ENCODE results near the gene DGLUCY. TPM values are rescaled to one million over a fixed set of nuclear protein-coding genes. Genes with fewer than 3 reads are reported as not detected.
"Not testable (repeated sequence)": the region's sequence is repeated elsewhere in the genome, so short reads cannot be mapped to it uniquely, and the experiment has no call there.

DGLUCY gene, protein sequence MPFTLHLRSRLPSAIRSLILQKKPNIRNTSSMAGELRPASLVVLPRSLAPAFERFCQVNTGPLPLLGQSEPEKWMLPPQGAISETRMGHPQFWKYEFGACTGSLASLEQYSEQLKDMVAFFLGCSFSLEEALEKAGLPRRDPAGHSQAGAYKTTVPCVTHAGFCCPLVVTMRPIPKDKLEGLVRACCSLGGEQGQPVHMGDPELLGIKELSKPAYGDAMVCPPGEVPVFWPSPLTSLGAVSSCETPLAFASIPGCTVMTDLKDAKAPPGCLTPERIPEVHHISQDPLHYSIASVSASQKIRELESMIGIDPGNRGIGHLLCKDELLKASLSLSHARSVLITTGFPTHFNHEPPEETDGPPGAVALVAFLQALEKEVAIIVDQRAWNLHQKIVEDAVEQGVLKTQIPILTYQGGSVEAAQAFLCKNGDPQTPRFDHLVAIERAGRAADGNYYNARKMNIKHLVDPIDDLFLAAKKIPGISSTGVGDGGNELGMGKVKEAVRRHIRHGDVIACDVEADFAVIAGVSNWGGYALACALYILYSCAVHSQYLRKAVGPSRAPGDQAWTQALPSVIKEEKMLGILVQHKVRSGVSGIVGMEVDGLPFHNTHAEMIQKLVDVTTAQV
- 10 to 100 TPM in 11 of 12 donors, not detected in 1; 21.4 to 54.9 (median 26.8) TPM for polyA plus RNA-seq (ENCODE audit: insufficient read length in 12 of 12)
- long read RNA-seq, donor 1, partial matches to known transcripts, result 0 of 2 reads
- long read RNA-seq, donor 1, other reads (novel, unspliced or antisense), result 0 of 2 reads
- long read RNA-seq, donor 2, partial matches to known transcripts, result 0 of 4 reads
- long read RNA-seq, donor 2, other reads (novel, unspliced or antisense), result 0 of 4 reads
- long read RNA-seq, donor 3, partial matches to known transcripts, result 6 of 7 reads
- long read RNA-seq, donor 3, other reads (novel, unspliced or antisense), result 0 of 7 reads
- long read RNA-seq, donor 4, result 0 reads
- long read RNA-seq, donor 5, result 0 reads
- long read RNA-seq, donor 6, partial matches to known transcripts, result 5 of 5 reads
- long read RNA-seq, donor 6, other reads (novel, unspliced or antisense), result 0 of 5 reads
- long read RNA-seq, donor 7, partial matches to known transcripts, result 0 of 1 reads
- long read RNA-seq, donor 7, other reads (novel, unspliced or antisense), result 0 of 1 reads
- long read RNA-seq, donor 8, partial matches to known transcripts, result 0 of 1 reads
- long read RNA-seq, donor 8, other reads (novel, unspliced or antisense), result 0 of 1 reads
- long read RNA-seq, donor 9, result 0 reads
- long read RNA-seq, donor 10, partial matches to known transcripts, result 0 of 1 reads
- long read RNA-seq, donor 10, other reads (novel, unspliced or antisense), result 0 of 1 reads
- long read RNA-seq, donor 11, partial matches to known transcripts, result 0 of 2 reads
- long read RNA-seq, donor 11, other reads (novel, unspliced or antisense), result 0 of 2 reads

DNA sequence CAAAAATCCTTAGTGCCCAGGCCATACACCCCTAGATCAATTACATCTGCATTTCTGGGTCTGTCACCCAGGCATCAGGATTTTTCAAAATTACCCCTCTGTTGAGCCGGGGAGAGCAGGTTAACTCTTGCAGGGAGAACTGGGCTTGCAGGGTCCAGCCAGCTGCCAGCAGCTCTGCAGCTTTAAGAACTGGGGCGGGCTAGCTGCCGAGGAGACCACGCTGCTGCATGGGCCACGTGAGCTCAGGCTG, at the start of gene DGLUCY:
Gene DGLUCY (plus strand): TSS at position 245 of the 250 bp plus-strand sequence. CDS start 46,222 bp downstream, outside the sequence.
- DNase-seq, result peak; percentile 86

DNA sequence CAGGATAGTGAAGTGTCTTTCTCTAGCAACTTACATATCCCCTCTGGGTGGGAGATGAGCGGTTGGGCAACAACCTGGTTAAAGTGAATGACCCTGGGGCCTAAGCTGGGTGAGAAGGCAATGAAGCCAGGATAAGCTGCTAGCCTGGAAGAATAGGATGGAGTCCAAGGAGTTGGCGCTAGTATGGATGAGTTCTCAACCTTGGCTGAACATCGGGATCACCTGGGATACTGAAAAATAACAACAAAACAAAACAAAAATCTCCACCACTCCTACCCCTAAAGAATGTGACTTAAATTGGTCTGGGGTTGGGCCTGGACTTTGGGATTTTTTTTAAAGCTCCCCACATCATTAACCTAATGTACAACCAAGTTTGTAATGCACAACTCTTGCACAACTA, 48.6 kb upstream of the DGLUCY start:
- peak; percentile 75 for DNase-seq

DNA sequence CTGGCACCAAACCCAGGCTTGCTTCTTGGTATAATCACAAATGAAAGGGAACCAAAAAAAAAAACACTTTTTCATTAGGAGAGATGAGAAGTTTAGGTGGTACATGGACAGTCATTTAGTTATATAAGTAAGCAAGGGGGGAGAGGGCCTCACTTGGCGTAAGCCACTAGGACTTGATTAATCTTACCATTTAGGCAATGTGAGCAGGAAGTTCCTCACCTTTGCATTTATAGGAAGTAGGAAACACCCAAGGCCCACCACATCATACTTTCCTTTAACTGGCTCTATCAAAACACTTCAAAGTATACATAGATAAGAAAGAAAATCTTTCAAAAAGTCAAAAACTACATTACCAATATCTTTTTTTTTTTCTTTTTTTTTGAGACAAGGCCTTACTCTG, 46.7 kb upstream of the DGLUCY start:
- DNase-seq, result no peak

DNA sequence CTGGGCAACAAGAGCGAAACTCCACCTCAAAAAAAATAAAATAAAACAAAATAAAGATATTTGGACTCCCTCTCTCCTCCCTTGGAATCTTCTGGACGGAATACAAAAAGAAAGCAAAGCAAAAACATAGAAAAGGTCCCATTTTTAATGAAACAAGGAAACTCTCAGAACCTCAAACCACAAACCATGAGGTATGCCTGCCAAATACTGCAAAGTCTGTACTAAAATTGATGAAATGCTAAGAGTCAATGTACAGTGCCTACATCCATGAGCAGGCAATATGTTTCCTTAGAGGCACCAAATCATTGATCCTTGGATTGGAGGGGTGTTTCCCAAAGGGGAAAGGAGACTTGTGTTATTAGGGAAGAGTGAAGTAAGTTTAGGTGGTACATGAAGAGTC, 45.2 kb upstream of the DGLUCY start:
- no peak for DNase-seq

DNA sequence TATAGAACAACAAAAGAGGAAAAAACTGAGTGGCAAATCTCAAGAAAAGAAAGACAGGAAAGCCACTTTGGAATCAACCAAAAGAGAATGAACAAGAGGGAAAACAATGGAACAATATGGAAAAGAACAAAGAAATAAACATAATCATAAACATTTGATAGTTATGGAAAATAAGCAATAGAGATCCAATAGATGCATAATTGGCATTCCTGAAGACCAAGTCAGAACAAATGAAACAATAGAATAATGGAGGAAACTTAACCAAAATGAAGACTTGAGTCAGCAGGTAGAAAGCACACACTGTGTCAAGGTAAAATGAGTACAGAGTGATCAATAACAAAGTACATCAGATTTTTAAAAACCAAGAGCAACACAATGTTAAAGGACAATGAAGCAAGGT, 43.3 kb upstream of the DGLUCY start:
- no peak for DNase-seq

DNA sequence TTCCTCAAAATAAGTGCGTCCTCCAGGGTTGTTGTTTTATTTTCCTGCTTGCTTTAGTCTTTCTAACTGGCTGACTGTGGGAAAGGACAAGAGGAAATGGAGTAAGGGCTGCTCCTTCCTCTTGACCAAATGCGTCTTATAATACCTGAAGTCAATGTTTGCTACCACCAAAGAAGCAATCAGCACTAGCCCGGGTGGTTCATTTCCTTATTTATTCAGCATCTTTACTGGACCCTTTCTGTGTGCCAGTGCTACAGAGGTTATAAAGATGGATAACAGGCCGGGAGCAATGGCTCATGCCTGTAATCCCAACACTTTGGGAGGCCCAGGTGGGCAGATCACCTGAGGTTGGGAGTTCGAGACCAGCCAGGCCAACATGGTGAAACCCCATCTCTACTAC, 38.3 kb upstream of the DGLUCY start:
- DNase-seq, result no peak

DNA sequence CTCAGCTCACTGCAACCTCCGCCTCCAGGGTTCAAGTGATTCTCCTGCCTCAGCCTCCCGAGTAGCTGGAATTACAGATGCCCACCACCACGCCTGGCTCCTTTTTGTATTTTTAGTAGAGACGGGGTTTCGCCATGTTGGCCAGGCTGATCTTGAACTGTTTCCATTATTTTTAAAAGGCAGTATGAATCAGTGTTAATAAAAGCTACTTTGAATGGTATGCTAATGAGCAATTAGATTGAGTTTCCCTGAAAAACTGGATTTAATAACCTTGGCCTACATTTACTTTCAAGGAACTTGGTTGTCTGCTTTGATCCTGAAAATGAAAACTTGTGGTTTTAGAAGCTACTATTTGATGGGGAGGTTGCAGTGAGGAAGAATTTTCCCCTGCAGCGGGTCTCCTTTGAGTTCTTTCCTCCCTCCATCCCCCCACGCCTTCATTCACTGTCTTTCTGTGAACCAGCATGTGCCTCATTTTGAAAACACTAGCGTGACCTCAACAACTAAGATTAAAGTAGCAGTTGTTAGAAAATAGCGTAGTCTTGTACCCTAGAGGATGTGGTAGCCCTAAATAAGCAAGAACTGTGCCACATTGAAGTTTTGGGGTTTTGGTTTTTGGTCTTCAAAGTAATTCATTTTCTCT, 35.7 kb upstream of the DGLUCY start:
- DNase-seq, result no peak

DNA sequence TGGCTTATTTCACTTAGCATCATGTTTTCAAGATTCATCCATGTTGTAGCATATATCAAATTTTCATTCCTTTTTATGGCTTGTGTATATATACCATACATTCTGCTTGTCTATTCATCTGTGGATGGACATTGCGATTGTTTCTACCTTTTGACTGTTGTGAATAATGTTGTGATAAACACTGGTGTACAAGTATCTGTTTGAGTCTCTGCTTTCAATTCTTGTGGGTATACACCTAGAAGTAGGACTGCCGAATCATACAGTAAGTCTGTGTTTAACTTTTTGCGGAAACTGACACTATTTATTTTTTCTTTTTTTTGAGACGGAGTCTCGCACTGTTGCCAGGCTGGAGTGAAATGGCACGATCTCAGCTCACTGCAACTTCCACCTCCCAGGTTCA, 33.8 kb upstream of the DGLUCY start:
- no peak for DNase-seq

DNA sequence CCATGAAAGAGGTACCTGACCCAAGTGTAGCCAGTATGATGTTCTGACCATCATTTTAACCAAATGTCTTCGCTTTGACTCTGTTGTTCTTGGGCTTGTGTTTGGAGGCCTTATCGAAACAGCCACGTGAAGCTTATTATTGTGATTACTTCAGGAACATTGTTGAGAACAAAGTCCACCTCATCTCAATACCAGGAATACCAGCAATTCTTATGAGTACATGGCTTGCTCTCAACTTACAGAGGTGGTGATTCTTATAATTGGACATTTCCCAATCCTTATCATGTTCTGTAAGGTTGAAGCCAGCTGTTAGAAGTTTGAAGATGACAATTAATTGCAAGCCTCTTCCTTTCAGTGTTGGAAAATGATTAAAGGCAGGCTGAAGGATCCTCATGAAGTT, 31.6 kb upstream of the DGLUCY start:
- no peak for DNase-seq

DNA sequence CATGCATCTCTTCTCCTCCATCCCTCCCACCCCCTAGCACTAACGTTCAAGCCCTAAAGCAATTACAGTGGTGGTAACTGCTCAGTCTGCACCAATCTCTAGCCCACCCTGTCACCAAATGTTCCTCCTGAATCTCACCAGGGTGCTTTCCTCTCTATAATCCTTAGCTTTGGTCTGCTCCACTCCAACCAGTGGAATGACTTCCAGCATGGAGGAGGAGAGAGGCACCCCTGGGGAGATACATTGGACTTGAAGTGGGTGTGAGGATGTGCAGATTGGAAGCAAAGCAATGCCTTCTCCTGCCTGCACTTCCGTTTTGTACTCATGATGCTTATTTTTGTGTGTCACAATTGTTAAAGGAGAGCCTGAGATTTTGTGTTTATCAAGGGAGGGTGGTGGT, 29.4 kb upstream of the DGLUCY start:
- no peak for DNase-seq

DNA sequence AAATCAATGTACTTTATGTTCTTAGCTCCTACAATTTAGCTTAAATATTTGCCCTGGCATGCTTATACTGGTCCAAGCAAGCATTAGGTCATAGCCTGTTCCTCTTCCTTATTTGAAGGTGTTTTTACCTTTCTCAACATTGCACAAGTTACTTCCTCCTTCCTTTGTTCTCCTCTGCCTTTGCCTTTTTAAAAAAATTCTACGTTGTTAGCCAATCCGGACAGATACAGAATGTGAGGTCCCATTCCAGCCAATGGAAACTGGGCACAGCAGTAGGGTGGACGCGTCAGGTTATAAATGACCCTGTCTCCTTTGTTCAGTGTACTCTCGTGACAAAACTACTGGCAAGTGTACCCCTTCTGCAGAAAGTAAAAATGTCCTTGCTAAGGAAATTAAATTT, 26.4 kb upstream of the DGLUCY start:
- DNase-seq, result not testable (repeated sequence)

DNA sequence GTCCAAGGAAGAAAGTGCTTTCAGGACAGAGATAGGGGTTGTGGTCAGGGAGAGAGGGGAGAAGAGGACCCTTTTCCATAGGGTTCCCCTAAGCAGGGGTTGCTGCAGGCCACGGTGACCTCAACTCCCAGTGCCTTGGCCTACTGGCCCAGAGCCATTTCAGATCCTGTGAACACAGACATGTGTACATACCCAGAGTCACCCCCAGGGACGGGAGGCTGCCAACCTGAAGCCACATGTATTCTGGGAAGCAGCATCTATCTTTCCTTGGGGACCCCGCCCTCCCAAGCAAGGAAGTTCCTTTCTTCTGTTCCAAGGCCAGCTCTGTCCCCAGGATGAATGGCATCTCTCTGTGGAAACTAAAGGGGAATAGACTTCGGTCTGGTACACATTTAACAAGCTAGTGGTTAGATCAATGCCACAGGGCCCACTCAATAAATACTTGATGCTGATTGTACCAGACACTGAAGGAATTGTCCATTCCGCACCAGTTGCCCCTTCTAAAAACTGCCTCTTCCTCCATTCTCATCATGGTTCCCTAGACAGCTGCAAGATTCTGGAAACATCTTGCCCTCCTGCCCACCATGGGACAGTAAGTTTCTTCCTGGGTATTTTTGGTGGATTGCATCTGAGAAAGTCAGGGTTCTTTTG, 25.2 kb upstream of the DGLUCY start:
- no peak for DNase-seq

DNA sequence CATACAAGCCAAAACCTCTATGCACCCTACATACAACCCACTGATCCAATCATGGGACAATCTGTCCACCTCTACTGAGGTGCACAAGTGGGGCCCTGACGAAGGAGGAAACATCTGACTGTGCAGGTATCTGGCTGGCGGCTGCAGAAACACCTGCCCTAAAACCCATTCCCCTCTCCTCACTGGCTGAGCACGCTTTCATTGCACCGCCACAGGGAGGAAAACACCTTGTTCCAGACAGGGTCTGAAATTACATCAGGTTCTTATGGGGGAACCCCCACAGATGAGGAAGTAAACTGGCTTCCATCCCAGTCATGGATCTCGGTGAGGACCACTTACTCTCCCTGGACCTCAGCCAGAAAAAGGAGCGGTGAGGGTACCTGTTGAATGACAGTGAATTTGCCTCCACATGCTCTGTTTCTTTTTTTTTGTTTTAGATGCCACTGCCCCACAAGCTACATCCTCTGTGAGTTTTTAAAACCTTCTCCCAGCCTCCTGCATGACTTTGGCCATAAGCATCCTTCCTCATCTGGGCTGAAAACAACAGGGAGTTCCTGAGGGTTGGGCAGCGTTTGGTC, 23.8 kb upstream of the DGLUCY start:
- no peak for DNase-seq

DNA sequence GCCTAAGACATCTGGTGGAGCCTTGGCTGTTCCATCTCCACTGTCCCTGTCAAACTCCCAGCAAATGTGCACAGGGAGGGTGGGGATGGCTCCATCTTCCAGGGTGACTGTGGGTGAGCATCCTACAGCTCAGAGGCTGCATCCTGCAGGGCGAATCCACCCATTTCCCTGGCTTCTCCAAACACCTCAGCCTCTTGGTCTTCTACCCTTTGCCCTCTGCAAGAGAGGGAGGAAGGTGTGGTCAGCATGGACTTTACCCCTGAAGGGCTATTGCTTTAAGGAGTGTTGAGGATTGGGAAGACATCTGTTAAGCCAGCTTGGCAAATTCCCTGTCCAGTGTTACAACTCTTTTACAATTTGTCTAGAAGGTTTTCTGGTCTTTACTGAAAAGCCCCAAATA, 23.1 kb upstream of the DGLUCY start:
- no peak for DNase-seq

DNA sequence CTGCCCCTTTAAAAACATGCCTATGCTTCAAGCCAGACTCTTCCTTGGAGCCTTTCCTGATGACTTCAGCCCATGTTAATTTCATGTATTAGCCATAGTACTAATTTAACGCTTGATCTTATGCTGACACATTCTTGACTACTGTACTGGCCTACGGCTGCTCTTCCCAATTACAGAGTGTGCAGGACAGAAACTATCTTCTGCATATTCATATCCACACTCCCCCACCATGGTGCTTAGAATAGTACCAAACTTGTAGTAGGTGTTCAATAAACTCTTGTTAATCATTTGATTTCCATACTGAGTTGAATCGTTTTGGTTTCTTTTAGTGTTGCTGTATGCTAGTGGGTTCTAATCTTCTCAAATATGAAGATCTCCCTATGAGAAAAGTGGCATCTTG, 21.8 kb upstream of the DGLUCY start:
- no peak for DNase-seq

DNA sequence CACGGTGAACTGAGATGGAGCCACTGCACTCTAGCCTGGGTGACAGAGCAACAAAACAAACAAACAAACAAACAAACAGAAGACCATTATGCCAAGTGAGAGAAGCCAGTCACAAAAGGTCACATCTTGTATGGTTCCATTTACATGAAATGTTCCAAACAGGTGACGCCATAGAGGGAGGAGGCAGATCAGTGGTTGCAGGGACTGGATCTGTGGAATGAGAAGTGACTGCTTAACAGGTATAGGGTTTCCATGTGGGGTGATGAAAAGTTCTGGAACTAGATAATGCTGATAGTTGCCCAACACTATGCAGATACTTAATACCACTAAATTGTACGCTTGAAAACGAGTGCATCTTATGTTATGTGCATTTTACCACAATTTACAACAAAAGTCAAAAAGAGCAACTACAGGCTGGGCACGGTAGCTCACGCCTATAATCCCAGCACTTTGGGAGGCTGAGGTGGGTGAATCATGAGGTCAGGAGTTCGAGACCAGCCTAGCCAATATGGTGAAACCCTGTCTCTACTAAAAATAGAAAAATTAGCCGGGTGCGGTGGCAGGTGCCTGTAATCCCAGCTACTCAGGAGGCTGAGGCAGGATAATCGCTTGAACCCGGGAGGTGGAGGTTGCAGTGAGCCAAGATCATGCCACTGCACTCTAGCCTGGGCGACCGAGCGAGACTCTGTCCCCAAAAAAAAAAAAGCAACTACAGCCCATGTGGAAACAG, 20.0 kb upstream of the DGLUCY start:
- DNase-seq, result not testable (repeated sequence)

DNA sequence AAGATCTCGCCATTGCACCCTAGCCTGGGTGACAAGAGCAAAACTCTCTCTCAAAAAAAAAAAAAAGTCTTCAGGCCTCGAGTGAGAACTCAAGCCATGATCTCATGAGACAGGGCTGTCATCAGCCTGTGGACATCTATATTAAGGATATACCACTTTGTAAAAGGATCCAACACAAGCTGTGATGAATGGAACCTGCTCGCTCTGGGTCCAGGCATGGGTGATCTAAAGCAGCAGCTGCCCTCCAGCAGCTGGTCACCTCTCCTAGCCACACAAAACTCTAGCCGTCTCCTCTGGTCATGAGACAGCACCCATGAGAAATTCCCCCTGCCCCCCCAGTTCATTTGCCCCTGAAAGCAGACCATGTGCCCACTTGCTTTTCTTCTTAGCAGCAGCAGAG, 19.1 kb upstream of the DGLUCY start:
- no peak for DNase-seq

DNA sequence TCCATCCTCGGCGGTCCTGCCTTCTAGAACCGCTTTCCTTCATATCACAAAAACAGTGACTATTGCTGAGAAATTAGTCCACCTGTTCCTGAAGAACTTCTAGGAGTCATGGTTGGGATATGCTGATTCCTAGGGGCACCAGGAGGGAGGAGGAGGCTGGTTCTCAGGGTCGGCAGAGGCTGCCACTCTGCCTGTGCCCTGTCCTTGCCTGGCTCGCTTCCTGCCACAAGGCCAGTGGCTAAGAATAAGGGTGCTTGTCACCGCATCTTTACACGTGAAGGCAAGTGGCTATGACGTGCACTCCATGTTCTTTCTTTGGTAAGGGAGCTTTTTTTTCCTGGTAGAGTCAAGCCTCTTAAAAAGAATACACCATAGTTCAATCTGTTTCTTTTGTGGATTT, 18.7 kb upstream of the DGLUCY start:
- no peak for DNase-seq

DNA sequence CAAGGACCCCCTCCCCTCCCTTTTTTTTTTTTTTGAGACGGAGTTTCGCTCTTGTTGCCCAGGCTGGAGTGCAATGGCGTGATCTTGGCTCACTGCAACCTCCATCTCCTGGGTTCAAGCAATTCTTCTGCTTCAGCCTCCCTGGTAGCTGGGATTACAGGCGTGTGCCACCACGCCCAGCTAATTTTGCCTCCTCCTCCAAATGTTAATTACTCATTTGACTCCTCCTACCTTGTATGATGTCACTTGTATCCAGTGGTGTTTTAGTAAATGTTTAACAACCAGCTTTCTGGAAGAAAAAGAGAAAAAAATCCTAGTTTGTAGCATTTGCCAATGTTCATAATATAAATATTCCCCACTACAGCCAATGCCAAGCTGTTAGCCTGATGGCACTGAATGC, 16.2 kb upstream of the DGLUCY start:
- DNase-seq, result not testable (repeated sequence)

DNA sequence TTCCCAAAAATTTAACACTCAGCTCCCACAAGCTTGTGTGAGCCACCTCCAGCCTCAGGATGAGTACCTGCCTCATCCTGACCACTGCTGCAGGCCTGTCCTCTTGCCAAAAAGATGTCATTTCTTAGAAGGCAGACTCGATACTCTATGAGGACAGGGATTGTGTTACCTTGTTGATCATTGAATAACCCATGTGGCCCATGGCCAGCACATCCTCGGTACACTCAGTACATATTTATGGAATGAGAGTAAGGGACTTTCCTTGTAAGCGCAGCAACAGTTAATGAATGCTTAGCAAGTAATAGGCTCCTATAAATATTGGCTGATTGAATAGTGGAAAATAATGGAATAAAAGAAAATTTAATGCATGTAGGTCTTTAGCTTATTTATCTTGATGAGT, 15.3 kb upstream of the DGLUCY start:
- no peak for DNase-seq
